ENCODE measurements around the gene VILL.

- TF ChIP-seq CTCF (IDR thresholded peaks at IDR 0.05) (no peak), POLR2A (IDR thresholded peaks at IDR 0.05) (no peak), EP300 (IDR thresholded peaks at IDR 0.05) (no peak)
Observed at GRCh38 chr3:38028621-38029361, 38.2 kb downstream of the VILL start.

Measured in gastroesophageal sphincter (tissue), 3 donors.